ENCODE measurements around the gene OSTC. TPM values are rescaled to one million over a fixed set of nuclear protein-coding genes. Genes with fewer than 3 reads are reported as not detected.

OSTC gene
- 233 and 270 TPM in 2 replicates for total RNA-seq

DNA sequence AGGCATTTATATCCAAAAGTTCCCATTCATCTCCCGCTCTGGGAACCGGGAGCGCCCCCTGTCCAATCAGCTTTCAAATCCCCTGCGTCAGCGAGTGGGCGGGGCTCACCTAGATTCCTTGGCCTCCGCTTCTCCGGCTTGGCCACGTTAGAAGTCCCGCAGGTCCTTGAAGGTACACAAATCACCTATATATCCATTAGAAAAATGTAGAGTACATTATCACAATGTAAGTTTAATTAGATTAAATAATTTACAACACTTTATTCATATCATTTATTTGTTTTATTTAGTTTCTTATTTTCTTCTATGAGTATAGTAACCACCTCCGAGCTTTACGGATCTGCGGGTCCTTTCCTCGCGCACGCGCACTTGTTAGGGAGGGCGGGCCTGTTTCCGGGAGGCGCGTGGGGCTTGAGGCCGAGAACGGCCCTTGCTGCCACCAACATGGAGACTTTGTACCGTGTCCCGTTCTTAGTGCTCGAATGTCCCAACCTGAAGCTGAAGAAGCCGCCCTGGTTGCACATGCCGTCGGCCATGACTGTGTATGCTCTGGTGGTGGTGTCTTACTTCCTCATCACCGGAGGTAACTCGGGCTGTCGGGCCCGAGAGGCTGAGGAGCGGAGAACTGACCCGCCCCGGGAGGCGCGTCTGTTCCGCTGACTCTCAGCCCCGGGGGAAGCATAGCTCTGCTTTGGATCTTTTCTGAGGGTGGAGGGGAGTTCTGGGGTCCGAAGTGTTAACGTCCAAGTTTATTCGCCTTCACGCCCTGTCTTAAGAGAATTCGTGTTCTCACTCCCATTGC, at the start of gene OSTC:
Gene OSTC, plus strand, starts transcription at position 388 of the 802 bp plus-strand sequence. Its CDS starts 57 bp downstream, at position 445.

GRCh38 chr4:108620101-108620932, 30.1 kb upstream of the OSTC start, which contains the start of gene RPL34:
Gene RPL34, plus strand, starts transcription at chr4:108620576. Its CDS starts 1,384 bp downstream, at chr4:108621960.

Other genes with a start within 250 kb of the OSTC start
- gene RPL34, start 30.0 kb upstream of the OSTC start, total RNA-seq = 874 and 1,049 TPM in 2 replicates
- gene ETNPPL, start 112.5 kb downstream of the OSTC start, total RNA-seq = not detected in 2 replicates

Measured in dermis lymphatic vessel endothelial cell (primary cell).